Upper lobe of left lung (tissue), 6 donors: ENCODE results near the gene FLAD1. TPM values are rescaled to one million over a fixed set of nuclear protein-coding genes. Genes with fewer than 3 reads are reported as not detected.
A peak's percentile ranks its signal among the peaks of the same experiment; 100 is the strongest.

Experiments used
- ATAC-seq, 2 donors: fragments of 200-7000 bp; cut with Tn5 transposase; one replicate each; pipeline ENCODE4 v1.9.1; 2022; ENCODE audit warnings: mild to moderate bottlenecking in 2 of 2, moderate library complexity in 2 of 2; ENCODE audit not compliant: low FRiP score in 2 of 2
- DNase-seq, 2 donors: peaks; one replicate each; pipeline ENCODE4 v3.0.0-alpha.2; 2019 to 2020
- H3K27ac ChIP-seq, 4 donors: fragments of 200-600 bp; sonication (generic); one replicate each; pipeline ENCODE4 v1.5.1; 2016 to 2019
- H3K27me3 ChIP-seq, 4 donors: fragments of 200-600 bp; sonication (generic); one replicate each; pipeline ENCODE4 v1.5.1; 2017 to 2019
- H3K36me3 ChIP-seq, 4 donors: fragments of 200-600 bp; sonication (generic); one replicate each; pipeline ENCODE4 v1.5.1; 2016 to 2019
- H3K4me1 ChIP-seq, 4 donors: fragments of 200-600 bp; sonication (generic); one replicate each; pipeline ENCODE4 v1.5.1; 2018 to 2019
- H3K4me3 ChIP-seq, 4 donors: fragments of 200-600 bp; sonication (generic); one replicate each; pipeline ENCODE4 v1.5.1; 2017 to 2019; ENCODE audit warnings: mild to moderate bottlenecking in 2 of 4, moderate library complexity in 1 of 4
- H3K9me3 ChIP-seq, 4 donors: fragments of 200-600 bp; sonication (generic); one replicate each; pipeline ENCODE4 v1.5.1; 2018 to 2019
- CTCF ChIP-seq, 6 experiments: fragments of 450-650 bp in 4 of 6; fragments of 200-600 bp in 2 of 6; sonication (generic) in 2 of 6; IDR thresholded peaks; one replicate each; pipeline ENCODE4 v1.5.1; 2016 to 2019; ENCODE audit warnings: antibody characterized with exemption in 6 of 6
- EP300 ChIP-seq, 4 donors: sonication (generic); formaldehyde crosslinking; IDR thresholded peaks; one replicate each; pipeline ENCODE4 v1.5.1; 2017; ENCODE audit warnings: antibody characterized with exemption in 4 of 4, control low read depth in 2 of 4
- POLR2A ChIP-seq, 4 donors: fragments of 450-650 bp; IDR thresholded peaks; one replicate each; pipeline ENCODE4 v1.5.1; 2016 to 2017; ENCODE audit warnings: antibody characterized with exemption in 4 of 4, mild to moderate bottlenecking in 2 of 4
- POLR2AphosphoS5 ChIP-seq, 2 donors: sonication (generic); formaldehyde crosslinking; IDR thresholded peaks; one replicate each; pipeline ENCODE4 v1.5.1; 2017; ENCODE audit warnings: antibody characterized with exemption in 2 of 2
- WGBS, 2 donors: methylation state at CpG; one replicate each; pipeline ENCODE4 v1.1.5; 2017 to 2018; 5-methylcytosine and 5-hydroxymethylcytosine counted together
- small RNA-seq, 4 donors: library from RNA; depleted of rRNA; stranded (forward); fragments of <200 nt; gene quantifications; one replicate each; pipeline ENCODE3, GENCODE V24; 2016
- total RNA-seq, 6 donors: library from RNA; depleted of rRNA in 4 of 6; stranded (reverse); fragments of >200 nt in 4 of 6; gene quantifications; one replicate each; pipeline versions ENCODE4 v1.1.0 to v1.2.1, GENCODE V29; 2016 to 2021
- donor health status: DM: no; HTN: no; CAD: no; lungs with moderate emphysema.
- donor health status: DM: no; HTN: yes; CAD: no; lungs with severe emphysema.

Gene FLAD1
- total RNA-seq, 6 donors from 2014 or later = 15.6 to 62.9 (median 29.8) TPM

- Histone ChIP-seq H3K27me3 (no peaks in the 10 kb centered on the region), H3K4me3 (no peak overlapping the region), H3K4me1 (peaks cover 5 to 13% (median 9%) of the 10 kb centered on the region in 4 donors), H3K9me3 (no peaks in the 10 kb centered on the region), H3K27ac (no peak overlapping the region), H3K36me3 (no peaks in the 10 kb centered on the region)
- no peak for ATAC-seq
- WGBS, 2 donors = 84 to 85% methylated on average over 5 to 6 of the region's 6 CpGs
- no peak for DNase-seq
- no peak for TF ChIP-seq POLR2AphosphoS5 (IDR thresholded peaks at IDR 0.05)
- no peak for TF ChIP-seq CTCF (IDR thresholded peaks at IDR 0.05)
- TF ChIP-seq EP300 (IDR thresholded peaks at IDR 0.05) = no peak
- no peak for TF ChIP-seq POLR2A (IDR thresholded peaks at IDR 0.05)
These were observed 54.8 kb downstream of the FLAD1 start for GRCh38 chr1:155037851-155038441.

- DNase-seq (peak in 1 of 2 donors; percentile 60), ATAC-seq (peak in 1 of 2 donors; percentile 70)
- Histone ChIP-seq H3K4me1 (peaks cover 7 to 15% (median 12%) of the 10 kb centered on the region in 4 donors), H3K9me3 (no peaks in the 10 kb centered on the region), H3K27me3 (no peaks in the 10 kb centered on the region), H3K27ac (peak overlapping the region in 1 of 4 donors; percentile 16), H3K4me3 (no peak overlapping the region), H3K36me3 (no peaks in the 10 kb centered on the region)
- TF ChIP-seq POLR2A (IDR thresholded peaks at IDR 0.05) (no peak), CTCF (IDR thresholded peaks at IDR 0.05) (no peak), POLR2AphosphoS5 (IDR thresholded peaks at IDR 0.05) (no peak), EP300 (IDR thresholded peaks at IDR 0.05) (no peak)
- WGBS, 2 donors = 30 to 34% methylated on average over 8 of the region's 8 CpGs
These were observed 55.6 kb downstream of the FLAD1 start for GRCh38 chr1:155038602-155039307.

- 71% methylated on average over 4 of the region's 4 CpGs for WGBS, 2 donors
- peaks cover 9 to 18% (median 14%) of the 10 kb centered on the region in 4 donors for H3K4me1 ChIP-seq
- no peaks in the 10 kb centered on the region for H3K9me3 ChIP-seq
- ATAC-seq = no peak
- H3K36me3 ChIP-seq = no peaks in the 10 kb centered on the region
- DNase-seq = no peak
- TF ChIP-seq CTCF (IDR thresholded peaks at IDR 0.05) (no peak), POLR2A (IDR thresholded peaks at IDR 0.05) (no peak), POLR2AphosphoS5 (IDR thresholded peaks at IDR 0.05) (no peak), EP300 (IDR thresholded peaks at IDR 0.05) (no peak)
- no peak overlapping the region for H3K27ac ChIP-seq
- H3K27me3 ChIP-seq = no peaks in the 10 kb centered on the region
- no peak overlapping the region for H3K4me3 ChIP-seq
These were observed 56.1 kb downstream of the FLAD1 start for GRCh38 chr1:155039308-155039669.

- TF ChIP-seq CTCF (IDR thresholded peaks at IDR 0.05) (no peak), POLR2AphosphoS5 (IDR thresholded peaks at IDR 0.05) (no peak)
These were observed 57.4 kb downstream of the FLAD1 start for GRCh38 chr1:155040358-155041093.

More at GRCh38 chr1:155040358-155041093, 57.4 kb downstream of the FLAD1 start:
- Histone ChIP-seq H3K4me1 (peaks cover 19 to 29% (median 24%) of the 10 kb centered on the region in 4 donors), H3K27me3 (no peaks in the 10 kb centered on the region), H3K9me3 (no peaks in the 10 kb centered on the region), H3K4me3 (no peak overlapping the region), H3K27ac (no peak overlapping the region), H3K36me3 (no peaks in the 10 kb centered on the region)
- DNase-seq = no peak
- ATAC-seq = no peak
- 87 to 90% methylated on average over 14 of the region's 14 CpGs for whole genome bisulfite sequencing, 2 donors

Small RNA genes within 50 kb of the gene (small RNA-seq; reads per million reads assigned to genes)
- gene MIR4258 (0 reads per million in 4 donors), gene RF00017 (0 reads per million in 4 donors)

Other genes starting within 250 kb of the FLAD1 start
- gene KCNN3, start 113.1 kb upstream of the FLAD1 start, total RNA-seq = 1 to 10 TPM; 2.7 to 6.6 (median 3.7) TPM
- gene PMVK, start 46.6 kb upstream of the FLAD1 start, total RNA-seq = 10 to 100 TPM in 5 of 6 donors, 1 to 10 TPM in 1; 9.4 to 51.6 (median 29.8) TPM
- gene PBXIP1, start 27.2 kb upstream of the FLAD1 start, total RNA-seq = 100 to 1,000 TPM in 1 of 6 donors, 10 to 100 TPM in 5; 72.1 to 108 (median 83.7) TPM
- 10 to 100 TPM; 20.1 to 41.9 (median 27.5) TPM for gene PYGO2, start 21.6 kb upstream of the FLAD1 start, total RNA-seq
- gene SHC1, start 12.6 kb upstream of the FLAD1 start, total RNA-seq = 100 to 1,000 TPM in 1 of 6 donors, 10 to 100 TPM in 5; 55.5 to 130 (median 69.1) TPM
- gene CKS1B, start 8.7 kb upstream of the FLAD1 start, total RNA-seq = 10 to 100 TPM in 5 of 6 donors, 1 to 10 TPM in 1; 9.9 to 31.1 (median 22.5) TPM
- 1 to 10 TPM in 1 of 6 donors, under 1 TPM in 1, not detected in 4; 0.57 to 1.0 TPM for gene LENEP, start 10.2 kb downstream of the FLAD1 start, total RNA-seq
- 10 to 100 TPM; 43.9 to 88.2 (median 66.2) TPM for gene ZBTB7B, start 19.5 kb downstream of the FLAD1 start, total RNA-seq
- gene DCST2, start 50.4 kb downstream of the FLAD1 start, total RNA-seq = 1 to 10 TPM in 4 of 6 donors, under 1 TPM in 2; 0.49 to 2.1 (median 1.1) TPM
- under 1 TPM in 1 of 6 donors, not detected in 5; 0.89 TPM for gene DCST1, start 50.5 kb downstream of the FLAD1 start, total RNA-seq
- gene ADAM15, start 68.0 kb downstream of the FLAD1 start, total RNA-seq = 100 to 1,000 TPM in 4 of 6 donors, 10 to 100 TPM in 2; 52.1 to 246 (median 106) TPM
- gene EFNA4, start 80.4 kb downstream of the FLAD1 start, total RNA-seq = 1 to 10 TPM; 2.8 to 8.1 (median 7.0) TPM
- gene EFNA3, start 95.5 kb downstream of the FLAD1 start, total RNA-seq = 1 to 10 TPM in 4 of 6 donors, under 1 TPM in 2; 0.33 to 2.1 (median 1.4) TPM
- 100 to 1,000 TPM; 131 to 226 (median 164) TPM for gene EFNA1, start 144.5 kb downstream of the FLAD1 start, total RNA-seq
- 10 to 100 TPM; 19.9 to 49.9 (median 42.7) TPM for gene SLC50A1, start 152.5 kb downstream of the FLAD1 start, total RNA-seq
- 100 to 1,000 TPM in 2 of 6 donors, 10 to 100 TPM in 3, not detected in 1; 25.1 to 112 (median 67.5) TPM for gene DPM3, start 157.2 kb downstream of the FLAD1 start, total RNA-seq
- 100 to 1,000 TPM in 4 of 6 donors, 10 to 100 TPM in 2; 47.1 to 166 (median 131) TPM for gene KRTCAP2, start 190.0 kb downstream of the FLAD1 start, total RNA-seq
- under 1 TPM in 3 of 6 donors, not detected in 3; 0.30 to 0.64 (median 0.57) TPM for gene TRIM46, start 190.5 kb downstream of the FLAD1 start, total RNA-seq
- gene THBS3, start 224.6 kb downstream of the FLAD1 start, total RNA-seq = 10 to 100 TPM; 18.3 to 97.4 (median 27.6) TPM
- 10 to 100 TPM; 23.0 to 68.4 (median 37.4) TPM for gene MTX1, start 225.4 kb downstream of the FLAD1 start, total RNA-seq